Stimulated activated CD8-positive, alpha-beta memory T cell treated with anti-CD3 and anti-CD28 coated beads, Interleukin-15, amount 100 ng/mL, for 48 hours (primary cell): Measurements from ENCODE around the gene MX1.
A peak's percentile ranks its signal among the peaks of the same experiment; 100 is the strongest.
"Not testable (repeated sequence)": the region's sequence is repeated elsewhere in the genome, so short reads cannot be mapped to it uniquely, and the experiment has no call there.

ENCODE experiments used
- DNase-seq, 2 donors: peaks; one replicate each; pipeline ENCODE4 v3.0.0-alpha.2; 2020; ENCODE audit warnings: low read depth in 2 of 2

Gene MX1

DNA sequence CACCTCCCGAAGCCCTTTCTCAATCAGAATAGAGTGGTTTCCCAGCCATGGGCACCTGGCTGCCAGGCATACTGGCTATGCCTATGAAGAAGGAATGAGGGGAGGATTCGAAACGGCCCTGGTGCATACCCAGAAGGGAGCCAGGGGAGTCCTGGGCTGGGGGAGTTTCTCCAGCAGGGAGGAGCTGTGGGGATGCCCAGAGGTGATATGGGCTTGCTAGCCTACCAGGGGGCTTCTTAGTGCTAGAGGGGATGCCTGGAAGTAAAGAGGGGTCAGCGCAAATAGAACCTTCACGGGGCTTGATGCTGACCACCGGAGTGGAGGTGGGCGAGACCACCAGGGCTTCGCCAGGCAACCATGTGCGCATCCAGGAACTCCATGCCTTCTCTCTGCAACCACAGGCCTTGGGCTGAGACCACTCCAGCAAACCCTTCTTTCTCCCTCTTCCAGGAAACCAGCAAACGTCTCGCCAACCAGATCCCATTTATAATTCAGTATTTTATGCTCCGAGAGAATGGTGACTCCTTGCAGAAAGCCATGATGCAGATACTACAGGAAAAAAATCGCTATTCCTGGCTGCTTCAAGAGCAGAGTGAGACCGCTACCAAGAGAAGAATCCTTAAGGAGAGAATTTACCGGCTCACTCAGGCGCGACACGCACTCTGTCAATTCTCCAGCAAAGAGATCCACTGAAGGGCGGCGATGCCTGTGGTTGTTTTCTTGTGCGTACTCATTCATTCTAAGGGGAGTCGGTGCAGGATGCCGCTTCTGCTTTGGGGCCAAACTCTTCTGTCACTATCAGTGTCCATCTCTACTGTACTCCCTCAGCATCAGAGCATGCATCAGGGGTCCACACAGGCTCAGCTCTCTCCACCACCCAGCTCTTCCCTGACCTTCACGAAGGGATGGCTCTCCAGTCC is 18.2 kb upstream of the MX1 start:
- DNase-seq = no peak

DNA sequence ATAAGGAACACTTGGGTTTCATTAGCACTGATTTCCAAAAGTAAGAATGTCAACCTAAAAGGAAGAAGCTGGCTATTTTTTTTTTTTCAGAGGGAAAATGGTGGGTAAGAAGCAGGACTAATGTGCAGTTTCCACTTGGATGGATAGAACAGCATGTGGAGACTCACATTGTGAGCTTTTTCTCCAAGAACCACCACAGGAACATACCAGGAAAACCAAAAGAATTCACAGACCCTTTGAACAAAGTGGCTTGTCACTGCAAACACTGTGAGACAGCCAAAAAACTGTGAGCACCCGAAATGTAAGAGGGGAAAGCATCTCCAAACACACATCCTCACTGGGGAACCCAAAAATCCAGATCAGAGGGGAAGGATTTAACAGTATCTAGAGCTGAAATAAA is 15.7 kb upstream of the MX1 start:
- no peak for DNase-seq

GRCh38 chr21:41410767-41411448 is 15.1 kb upstream of the MX1 start:
- DNase-seq = no peak

DNA sequence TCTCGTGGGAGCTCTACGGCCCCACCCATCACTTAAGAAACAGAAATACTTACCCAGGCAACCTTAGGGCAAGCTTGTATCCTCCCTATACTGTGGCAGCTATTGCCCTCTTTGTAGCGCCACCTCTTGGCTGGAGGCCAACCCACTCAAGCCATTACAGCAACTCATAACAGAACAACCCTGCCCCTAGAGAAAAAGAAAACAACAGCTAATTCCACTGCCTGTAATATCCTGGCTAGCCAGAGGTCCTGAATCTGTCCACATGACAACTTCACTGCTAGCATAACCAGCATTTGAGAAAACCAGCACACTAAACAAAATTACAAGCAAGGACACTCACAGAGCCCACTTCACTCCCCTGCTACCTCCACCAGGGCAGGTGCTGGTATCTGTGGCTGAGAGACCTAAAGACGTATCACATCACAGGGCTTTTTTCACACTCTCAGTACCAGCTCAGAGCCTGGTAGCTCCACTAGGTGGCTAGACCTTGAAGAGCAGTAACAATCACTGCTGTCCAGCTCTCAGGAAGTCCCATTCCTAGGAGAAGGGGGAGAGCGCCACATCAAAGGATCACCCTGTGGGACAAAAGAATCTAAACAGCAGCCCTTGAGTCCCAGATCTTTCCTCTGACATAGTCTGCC is 14.5 kb upstream of the MX1 start:
- DNase-seq = no peak

DNA sequence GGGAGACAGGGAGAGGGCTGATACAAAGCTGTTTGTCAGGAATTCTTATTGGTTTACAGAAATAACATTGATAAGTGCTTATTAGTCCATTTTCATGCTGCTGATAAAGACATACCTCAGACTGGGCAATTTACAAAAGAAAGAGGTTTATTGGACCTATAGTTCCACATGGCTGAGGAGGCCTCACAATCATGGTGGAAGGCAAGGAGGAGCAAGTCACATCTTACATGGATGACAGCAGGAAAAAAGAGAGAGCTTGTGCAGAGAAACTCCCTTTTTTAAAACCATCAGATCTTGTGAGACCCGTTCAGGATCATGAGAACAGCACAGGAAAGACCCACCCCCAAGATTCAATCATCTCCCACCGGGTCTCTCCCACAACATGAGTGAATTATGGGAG is 8.5 kb upstream of the MX1 start:
- not testable (repeated sequence) for DNase-seq

GRCh38 chr21:41418393-41418792 is 7.6 kb upstream of the MX1 start:
- DNase-seq = no peak

GRCh38 chr21:41418956-41419680 is 6.9 kb upstream of the MX1 start:
- no peak for DNase-seq

- peak; percentile 15 to 24 for DNase-seq
These were observed 5.8 kb upstream of the MX1 start for GRCh38 chr21:41419921-41420862.

DNA sequence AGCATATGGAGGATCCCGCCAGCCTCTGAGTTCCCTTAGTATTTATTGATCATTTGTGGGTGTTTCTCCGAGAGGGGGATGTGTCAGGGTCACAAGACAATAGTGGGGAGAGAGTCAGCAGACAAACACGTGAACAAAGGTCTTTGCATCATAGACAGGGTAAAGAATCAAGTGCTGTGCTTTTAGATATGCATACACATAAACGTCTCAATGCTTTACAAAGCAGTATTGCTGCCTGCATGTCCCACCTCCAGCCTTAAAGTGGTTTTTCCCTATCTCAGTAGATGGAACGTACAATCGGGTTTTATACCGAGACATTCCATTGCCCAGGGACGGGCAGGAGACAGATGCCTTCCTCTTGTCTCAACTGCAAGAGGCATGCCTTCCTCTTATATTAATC is 5.0 kb upstream of the MX1 start:
- not testable (repeated sequence) for DNase-seq

DNA sequence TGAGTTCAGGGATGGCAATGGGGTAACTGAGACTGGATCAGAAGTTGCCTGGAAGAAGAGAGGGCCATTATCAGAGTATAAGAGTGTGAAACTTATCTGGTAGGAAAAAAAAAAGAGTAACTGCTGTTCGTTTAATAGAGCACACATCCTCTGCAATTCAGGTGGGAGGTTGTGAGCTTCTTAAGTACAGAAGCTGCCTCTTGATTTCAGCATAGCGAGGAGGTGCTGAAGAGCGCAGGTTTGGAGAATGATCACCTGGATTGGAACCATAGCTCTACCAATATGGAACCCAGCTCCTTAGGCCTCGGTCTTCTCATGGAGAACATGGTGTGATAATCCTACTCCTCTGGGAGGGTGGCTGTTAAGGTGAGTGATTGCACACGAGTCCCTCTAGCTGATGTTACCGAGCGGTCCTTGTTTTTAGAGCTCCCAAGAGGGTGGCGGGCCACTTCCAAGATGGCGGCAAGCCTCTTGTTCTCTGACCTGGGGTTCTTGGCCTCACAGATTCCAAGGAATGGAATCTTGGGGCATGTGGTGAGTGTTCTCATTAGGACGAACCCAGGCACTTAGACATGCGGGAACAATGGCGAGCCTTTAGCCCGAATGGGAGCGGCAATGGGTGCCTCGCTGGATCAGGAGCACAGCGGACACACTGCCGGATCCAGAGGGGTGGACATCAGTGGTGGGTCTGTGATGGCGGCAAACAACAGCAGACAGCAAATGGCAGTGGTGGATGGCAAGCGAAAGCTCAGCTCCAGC is 3.3 kb upstream of the MX1 start:
- DNase-seq = no peak

GRCh38 chr21:41423305-41423636 is 2.8 kb upstream of the MX1 start:
- DNase-seq = not testable (repeated sequence)

- DNase-seq = no peak
These were observed 468 bp upstream of the MX1 start for GRCh38 chr21:41425588-41425953.

DNA sequence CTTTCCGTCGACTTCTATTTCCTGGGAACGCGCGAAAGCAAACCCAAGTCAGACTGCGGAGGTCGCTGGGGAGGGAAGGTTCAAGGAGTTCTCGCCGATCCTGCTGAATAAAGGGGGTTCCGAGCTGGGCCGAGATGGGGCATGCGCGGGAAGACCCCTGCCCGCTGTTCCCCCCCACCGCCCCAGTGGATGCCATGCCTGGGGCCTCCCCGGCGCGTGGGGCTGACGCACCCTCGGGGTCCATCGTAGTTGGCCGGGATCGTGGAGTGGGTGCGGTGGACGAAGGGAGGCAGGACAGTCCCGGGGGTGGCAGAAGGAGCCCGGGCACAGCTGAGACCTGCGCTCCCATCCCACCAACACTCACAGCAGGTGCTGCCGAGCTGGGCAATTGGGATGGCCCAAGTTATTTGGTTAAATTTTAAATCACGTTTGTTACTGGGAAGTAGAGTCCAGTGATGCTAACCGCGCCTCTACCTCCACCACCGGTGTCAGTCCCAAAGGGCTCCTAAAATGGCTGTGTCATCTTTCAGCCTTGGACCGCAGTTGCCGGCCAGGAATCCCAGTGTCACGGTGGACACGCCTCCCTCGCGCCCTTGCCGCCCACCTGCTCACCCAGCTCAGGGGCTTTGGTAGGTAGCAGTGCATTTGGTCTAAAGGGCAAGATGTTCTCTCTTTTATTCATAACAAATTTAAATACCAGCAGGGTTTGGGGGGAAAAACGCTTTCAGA is 801 bp downstream of the MX1 start:
- no peak for DNase-seq

- DNase-seq = no peak
These were observed 1.5 kb downstream of the MX1 start for GRCh38 chr21:41427556-41427955.

DNA sequence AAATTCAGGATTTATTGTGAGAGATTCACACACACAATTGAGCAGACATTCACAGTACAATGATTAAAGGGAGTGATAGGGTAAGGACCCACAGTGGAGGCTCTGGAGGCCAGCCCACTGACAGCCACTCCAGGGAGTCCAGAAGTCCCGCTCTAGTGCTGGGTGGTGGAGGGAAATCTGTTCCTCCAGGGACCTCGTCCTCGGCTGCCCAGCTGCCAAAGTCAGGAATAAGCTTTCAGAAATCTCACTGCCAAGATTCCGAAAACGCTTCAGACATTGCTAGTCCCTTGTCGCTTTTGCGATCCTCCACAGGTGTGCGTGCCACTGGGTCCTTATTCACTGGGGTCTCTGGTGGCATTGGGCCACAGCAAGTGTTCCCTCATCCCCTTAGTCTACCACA is 2.3 kb downstream of the MX1 start:
- DNase-seq = no peak

DNA sequence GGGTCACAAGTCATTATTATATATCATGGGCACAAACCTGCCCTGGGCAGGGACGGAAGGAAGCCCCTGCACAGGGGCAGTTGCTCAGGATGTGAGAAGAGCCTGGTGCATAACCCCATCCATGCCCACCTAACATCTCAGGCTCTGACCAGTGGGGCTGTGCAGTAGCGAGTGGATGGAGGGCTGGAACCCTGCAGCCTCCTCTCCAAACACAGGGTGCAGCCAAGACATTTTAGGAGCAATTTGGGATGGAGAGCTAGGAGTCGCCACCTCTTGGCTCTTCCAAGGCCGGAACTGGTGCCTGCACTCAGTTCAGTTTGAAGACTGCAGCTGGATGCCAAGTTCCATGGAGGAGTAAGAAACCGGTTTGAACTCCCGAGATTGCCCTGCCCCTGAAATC is 2.8 kb downstream of the MX1 start:
- no peak for DNase-seq

GRCh38 chr21:41429305-41429704 is 3.3 kb downstream of the MX1 start:
- DNase-seq = no peak

DNA sequence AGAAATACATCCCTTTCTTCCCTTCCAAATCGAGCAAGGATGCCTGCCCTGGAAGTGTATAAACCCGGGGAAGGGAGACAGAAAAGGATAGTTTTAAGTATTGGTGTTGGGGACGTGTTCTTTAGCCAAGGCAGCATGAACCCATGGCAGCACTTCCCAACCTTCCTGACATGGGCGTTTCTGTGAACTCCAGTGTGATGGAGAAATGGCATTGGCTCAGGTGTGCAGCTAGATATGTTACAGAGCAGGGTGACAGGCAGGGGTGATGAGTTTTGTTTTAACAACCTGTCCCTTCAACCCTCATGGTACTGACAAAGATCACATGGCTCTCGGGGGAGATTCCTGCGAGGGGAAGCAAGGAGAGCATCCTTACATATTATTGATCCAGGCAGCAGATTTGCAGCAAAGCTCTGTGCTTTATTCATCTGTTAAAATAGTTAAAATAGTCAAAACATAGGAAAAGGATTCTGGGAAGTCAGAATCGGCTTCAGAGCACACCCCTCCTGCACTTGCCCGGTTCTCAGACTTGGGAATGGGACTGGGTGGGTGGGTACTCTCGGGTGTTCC is 4.0 kb downstream of the MX1 start:
- DNase-seq = no peak

- no peak for DNase-seq
These were observed 5.9 kb downstream of the MX1 start for GRCh38 chr21:41431788-41432548.
